B cell (primary cell): Measurements from ENCODE around the gene PCSK6.

Experiments
- EZH2 ChIP-seq: IDR thresholded peaks from 2 replicates; pipeline ENCODE4 v1.6.1; 2012; ENCODE audit warnings: borderline replicate concordance, low read depth, mild to moderate bottlenecking, moderate library complexity, low read length; ENCODE audit not compliant: insufficient read depth, poor library complexity, severe bottlenecking
- TF ChIP-seq, protein P1 (sequence below): fragments of 200-600 bp; IDR thresholded peaks from one replicate; pipeline ENCODE4 v1.8.0; 2022; ENCODE audit warnings: antibody characterized with exemption, mild to moderate bottlenecking

DNA sequence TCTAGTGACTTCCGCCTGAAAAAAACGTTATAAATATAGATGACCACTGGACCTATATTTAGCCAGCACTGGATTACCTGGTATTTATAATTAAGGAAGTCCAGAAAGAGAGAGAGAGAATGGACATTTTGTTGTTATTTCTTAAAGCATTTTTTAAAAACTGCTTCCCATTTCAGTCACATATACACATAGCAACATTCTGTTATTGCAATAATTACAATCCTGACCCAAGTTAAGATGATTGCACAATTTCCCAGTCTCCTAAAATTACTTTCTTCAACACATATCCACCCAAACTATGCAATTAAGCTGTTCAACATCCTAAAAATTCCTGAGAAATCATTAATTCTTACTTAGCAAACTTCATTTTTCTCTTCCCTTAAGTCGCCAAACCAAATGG lies 37.7 kb downstream of the PCSK6 start:
- TF ChIP-seq, protein P1, sequence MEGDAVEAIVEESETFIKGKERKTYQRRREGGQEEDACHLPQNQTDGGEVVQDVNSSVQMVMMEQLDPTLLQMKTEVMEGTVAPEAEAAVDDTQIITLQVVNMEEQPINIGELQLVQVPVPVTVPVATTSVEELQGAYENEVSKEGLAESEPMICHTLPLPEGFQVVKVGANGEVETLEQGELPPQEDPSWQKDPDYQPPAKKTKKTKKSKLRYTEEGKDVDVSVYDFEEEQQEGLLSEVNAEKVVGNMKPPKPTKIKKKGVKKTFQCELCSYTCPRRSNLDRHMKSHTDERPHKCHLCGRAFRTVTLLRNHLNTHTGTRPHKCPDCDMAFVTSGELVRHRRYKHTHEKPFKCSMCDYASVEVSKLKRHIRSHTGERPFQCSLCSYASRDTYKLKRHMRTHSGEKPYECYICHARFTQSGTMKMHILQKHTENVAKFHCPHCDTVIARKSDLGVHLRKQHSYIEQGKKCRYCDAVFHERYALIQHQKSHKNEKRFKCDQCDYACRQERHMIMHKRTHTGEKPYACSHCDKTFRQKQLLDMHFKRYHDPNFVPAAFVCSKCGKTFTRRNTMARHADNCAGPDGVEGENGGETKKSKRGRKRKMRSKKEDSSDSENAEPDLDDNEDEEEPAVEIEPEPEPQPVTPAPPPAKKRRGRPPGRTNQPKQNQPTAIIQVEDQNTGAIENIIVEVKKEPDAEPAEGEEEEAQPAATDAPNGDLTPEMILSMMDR = no peak
- TF ChIP-seq EZH2 = no peak
